Coronary artery (tissue), 2 donors: ENCODE data around the gene PCLO.

Source experiments
- DNase-seq: peaks from one replicate; pipeline ENCODE4 v3.0.0-alpha.2; 2017; ENCODE audit warnings: low spot score
- H3K27ac ChIP-seq, 2 donors: fragments of 200-600 bp; sonication (generic); one replicate each; pipeline ENCODE4 v1.5.1; 2016 to 2019
- H3K4me3 ChIP-seq: fragments of 200-600 bp; sonication (generic); 2 replicates; pipeline ENCODE4 v1.5.1; 2016; ENCODE audit warnings: mild to moderate bottlenecking, moderate library complexity
- TF ChIP-seq, protein P1 (sequence below): fragments of 200-600 bp; sonication (generic); IDR thresholded peaks from one replicate; pipeline ENCODE4 v1.5.1; 2019; ENCODE audit warnings: antibody characterized with exemption

PCLO gene

DNA sequence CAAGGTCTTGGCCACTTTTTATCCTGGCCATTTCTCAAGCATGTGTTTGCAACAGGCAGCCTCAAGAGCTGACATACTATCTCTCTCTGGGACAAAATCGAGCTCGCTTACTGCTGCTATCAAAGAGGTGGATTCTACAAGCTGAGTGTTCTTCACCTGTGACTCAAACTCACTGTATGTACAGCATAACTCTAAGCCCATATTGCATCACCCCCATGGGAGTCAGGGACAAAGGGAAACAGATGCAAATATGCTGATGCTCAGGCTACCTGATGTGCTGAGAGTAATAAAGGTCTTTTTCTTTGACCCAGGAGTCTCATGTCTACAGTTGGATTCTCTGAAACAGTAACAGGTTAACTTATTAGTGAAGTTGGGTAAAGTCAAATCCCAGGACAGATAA is 45.2 kb downstream of the PCLO start:
- Histone ChIP-seq H3K4me3 (no peak overlapping the region), H3K27ac (no peak overlapping the region)
- no peak for DNase-seq
- TF ChIP-seq, protein P1, sequence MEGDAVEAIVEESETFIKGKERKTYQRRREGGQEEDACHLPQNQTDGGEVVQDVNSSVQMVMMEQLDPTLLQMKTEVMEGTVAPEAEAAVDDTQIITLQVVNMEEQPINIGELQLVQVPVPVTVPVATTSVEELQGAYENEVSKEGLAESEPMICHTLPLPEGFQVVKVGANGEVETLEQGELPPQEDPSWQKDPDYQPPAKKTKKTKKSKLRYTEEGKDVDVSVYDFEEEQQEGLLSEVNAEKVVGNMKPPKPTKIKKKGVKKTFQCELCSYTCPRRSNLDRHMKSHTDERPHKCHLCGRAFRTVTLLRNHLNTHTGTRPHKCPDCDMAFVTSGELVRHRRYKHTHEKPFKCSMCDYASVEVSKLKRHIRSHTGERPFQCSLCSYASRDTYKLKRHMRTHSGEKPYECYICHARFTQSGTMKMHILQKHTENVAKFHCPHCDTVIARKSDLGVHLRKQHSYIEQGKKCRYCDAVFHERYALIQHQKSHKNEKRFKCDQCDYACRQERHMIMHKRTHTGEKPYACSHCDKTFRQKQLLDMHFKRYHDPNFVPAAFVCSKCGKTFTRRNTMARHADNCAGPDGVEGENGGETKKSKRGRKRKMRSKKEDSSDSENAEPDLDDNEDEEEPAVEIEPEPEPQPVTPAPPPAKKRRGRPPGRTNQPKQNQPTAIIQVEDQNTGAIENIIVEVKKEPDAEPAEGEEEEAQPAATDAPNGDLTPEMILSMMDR, result no peak

- H3K27ac ChIP-seq, result no peak overlapping the region
- TF ChIP-seq, protein P1, result no peak
- no peak overlapping the region for H3K4me3 ChIP-seq
- DNase-seq, result no peak
Observed at GRCh38 chr7:83111391-83111790, 51.3 kb downstream of the PCLO start.

- TF ChIP-seq, protein P1, result no peak
- H3K27ac ChIP-seq, result no peak overlapping the region
- no peak overlapping the region for H3K4me3 ChIP-seq
- DNase-seq, result no peak
Observed at GRCh38 chr7:83109352-83109751, 53.3 kb downstream of the PCLO start.

GRCh38 chr7:83105948-83106347 is 56.7 kb downstream of the PCLO start:
- Histone ChIP-seq H3K27ac (no peak overlapping the region), H3K4me3 (no peak overlapping the region)
- no peak for DNase-seq
- TF ChIP-seq, protein P1, result no peak

GRCh38 chr7:83105063-83105462 is 57.6 kb downstream of the PCLO start:
- H3K27ac ChIP-seq, result no peak overlapping the region
- DNase-seq, result no peak
- no peak overlapping the region for H3K4me3 ChIP-seq
- TF ChIP-seq, protein P1, result no peak

GRCh38 chr7:83101530-83101929 is 61.2 kb downstream of the PCLO start:
- Histone ChIP-seq H3K4me3 (no peak overlapping the region), H3K27ac (no peak overlapping the region)
- no peak for DNase-seq
- TF ChIP-seq, protein P1, result no peak

DNA sequence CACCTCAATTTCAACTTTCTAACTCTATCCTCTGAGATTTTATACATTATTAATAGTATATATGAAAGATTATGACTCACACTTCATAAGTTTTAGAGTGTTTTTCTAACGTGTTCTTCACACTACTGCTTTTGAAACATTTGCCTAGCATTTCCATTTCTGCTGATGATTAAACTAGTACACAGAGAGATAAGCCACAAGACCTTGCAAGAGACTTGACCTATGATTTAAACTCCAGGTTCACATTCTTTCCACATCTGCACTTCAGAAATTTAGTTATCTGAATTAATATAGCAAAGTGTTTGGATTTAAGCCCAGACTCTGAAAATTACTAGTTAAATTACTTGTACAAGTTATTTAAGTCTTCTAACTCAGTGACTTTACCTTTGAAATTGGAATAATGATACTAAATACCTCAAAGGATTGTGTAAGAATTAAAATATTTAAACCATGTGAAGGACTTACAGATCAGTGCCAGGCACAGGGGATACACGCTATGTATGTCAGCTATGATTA is 66.6 kb downstream of the PCLO start:
- TF ChIP-seq, protein P1, result no peak
- DNase-seq, result no peak
- H3K27ac ChIP-seq, result no peak overlapping the region

More for the DNA sequence above, 66.6 kb downstream of the PCLO start:
- H3K4me3 ChIP-seq, result no peak overlapping the region
